Naive thymus-derived CD4-positive, alpha-beta T cell (primary cell): ENCODE results near the gene DTD2. TPM values are rescaled to one million over a fixed set of nuclear protein-coding genes. Genes with fewer than 3 reads are reported as not detected.
A peak's percentile ranks its signal among the peaks of the same experiment; 100 is the strongest.

Source experiments
- ATAC-seq: fragments of 150-1000 bp; cut with Tn5 transposase; 2 replicates; pipeline ENCODE4 v1.10.0; 2021; ENCODE audit warnings: mild to moderate bottlenecking, moderate library complexity
- CTCF ChIA-PET: fragments of 350-600 bp; sonication (Branson Sonifier 250); formaldehyde crosslinking; loops from one replicate; lab custom pipeline; 2021; ENCODE audit warnings: antibody characterized with exemption; lab: Charles Lee
- POLR2A ChIA-PET: fragments of 350-600 bp; sonication (Branson Sonifier 250); formaldehyde crosslinking; loops from one replicate; lab custom pipeline; 2021; ENCODE audit warnings: antibody characterized with exemption, inconsistent platforms; lab: Charles Lee
- DNase-seq, 9 donors: peaks; one replicate each; pipeline versions ENCODE4 v3.0.0 to v3.0.0-alpha.2; 2020 to 2022; ENCODE audit warnings: mixed read lengths in 1 of 9
- H3K27ac ChIP-seq: one replicate; pipeline ENCODE4 v1.7.0; 2013; ENCODE audit warnings: mild to moderate bottlenecking, low read depth, low read length, moderate library complexity
- H3K27me3 ChIP-seq, 2 donors: one replicate each; pipeline ENCODE4 v1.7.0; 2013; ENCODE audit warnings: low read length in 2 of 2, mild to moderate bottlenecking in 2 of 2, moderate library complexity in 2 of 2; ENCODE audit not compliant: control insufficient read depth in 2 of 2, insufficient read depth in 2 of 2
- H3K36me3 ChIP-seq, 3 experiments: 1 replicate in 2 of 3; 2 replicates in 1 of 3; pipeline ENCODE4 v1.7.0; 2013; ENCODE audit warnings: low read length in 3 of 3, mild to moderate bottlenecking in 3 of 3, moderate library complexity in 1 of 3; ENCODE audit not compliant: insufficient read depth in 3 of 3, control insufficient read depth in 2 of 3
- H3K4me1 ChIP-seq, 2 donors: one replicate each; pipeline ENCODE4 v1.7.0; 2013; ENCODE audit warnings: low read length in 2 of 2, mild to moderate bottlenecking in 2 of 2, moderate library complexity in 1 of 2; ENCODE audit not compliant: control insufficient read depth in 2 of 2, insufficient read depth in 2 of 2
- H3K4me3 ChIP-seq: 2 replicates; pipeline ENCODE4 v1.7.0; 2013; ENCODE audit warnings: mild to moderate bottlenecking, low read length
- H3K9me3 ChIP-seq, 3 experiments: 1 replicate in 2 of 3; 2 replicates in 1 of 3; pipeline ENCODE4 v1.7.0; 2013; ENCODE audit warnings: low read length in 3 of 3; ENCODE audit not compliant: control insufficient read depth in 2 of 3
- H3K27ac Mint-ChIP-seq, 9 donors: one replicate each; pipeline ENCODE4 v1.8.0; 2020 to 2022; ENCODE audit warnings: mixed read lengths in 9 of 9, mild to moderate bottlenecking in 8 of 9, moderate library complexity in 5 of 9, inconsistent platforms in 2 of 9
- H3K27me3 Mint-ChIP-seq, 5 donors: one replicate each; pipeline ENCODE4 v1.8.0; 2021 to 2022; ENCODE audit warnings: mixed read lengths in 5 of 5, mild to moderate bottlenecking in 1 of 5
- H3K36me3 Mint-ChIP-seq, 5 donors: one replicate each; pipeline ENCODE4 v1.8.0; 2020 to 2022; ENCODE audit warnings: mixed read lengths in 5 of 5, mild to moderate bottlenecking in 3 of 5, inconsistent platforms in 1 of 5
- H3K4me1 Mint-ChIP-seq, 7 donors: one replicate each; pipeline ENCODE4 v1.8.0; 2020 to 2022; ENCODE audit warnings: mixed read lengths in 7 of 7, mild to moderate bottlenecking in 3 of 7, inconsistent platforms in 1 of 7
- H3K4me3 Mint-ChIP-seq, 10 donors: one replicate each; pipeline ENCODE4 v1.8.0; 2020 to 2022; ENCODE audit warnings: mild to moderate bottlenecking in 10 of 10, mixed read lengths in 10 of 10, moderate library complexity in 6 of 10, inconsistent platforms in 2 of 10
- H3K9me3 Mint-ChIP-seq, 11 donors: one replicate each; pipeline ENCODE4 v1.8.0; 2020 to 2022; ENCODE audit warnings: mixed read lengths in 11 of 11, mild to moderate bottlenecking in 4 of 11, inconsistent platforms in 1 of 11, moderate library complexity in 1 of 11
- intact Hi-C, 2 donors: fragments of 100-400 bp; cut with micrococcal nuclease; formaldehyde crosslinking; loops; one replicate each; pipeline ENCODE4 v1.15.1; 2023
- polyA plus RNA-seq, 2 donors: library from polyadenylated mRNA; unstranded; fragments of 300-500 nt; fragmentation: Illumina TruSeq; gene quantifications; one replicate each; pipeline ENCODE4 v1.2.3, GENCODE V29; 2021
- total RNA-seq, 6 experiments: library from RNA in 5 of 6; stranded (reverse) in 5 of 6; gene quantifications; 1 replicate in 5 of 6; 2 replicates in 1 of 6; pipeline ENCODE4 v1.2.3 and lab custom pipeline; 2021 to 2026

DTD2 gene
- total and polyA plus RNA-seq, 7 experiments from 2014 or later, result 13.4 to 27.2 (median 18.7) TPM

DNA sequence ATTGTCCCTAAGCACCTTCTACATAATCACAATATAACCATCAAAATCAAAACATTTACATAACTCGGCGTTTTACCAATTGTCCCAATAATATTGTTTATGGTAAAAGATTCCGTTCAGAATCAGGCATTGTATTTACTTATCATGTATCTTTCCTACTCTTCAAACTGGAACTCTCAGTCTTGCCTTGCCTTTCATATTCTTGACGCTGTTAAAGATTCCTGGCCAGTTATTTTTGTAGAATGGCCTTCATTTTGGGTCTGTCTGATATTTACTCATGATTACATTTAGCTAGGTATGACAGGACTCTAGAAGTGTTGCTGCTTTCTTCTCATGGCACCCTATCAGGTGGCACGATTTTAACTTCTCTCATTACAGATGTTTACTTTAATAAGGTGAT is 36.1 kb downstream of the DTD2 start:
- peaks cover 0 to 6% (median 0%) of the 10 kb centered on the region in 3 experiments for H3K36me3 ChIP-seq
- H3K27ac ChIP-seq, result no peak overlapping the region
- ATAC-seq (no peak), DNase-seq (no peak)
- H3K9me3 Mint-ChIP-seq, result no peaks in the 10 kb centered on the region
- no peaks in the 10 kb centered on the region for H3K9me3 ChIP-seq
- peaks cover 20 to 35% (median 25%) of the 10 kb centered on the region in 7 donors for H3K4me1 Mint-ChIP-seq
- peaks cover 0 to 7% (median 0%) of the 10 kb centered on the region in 5 donors for H3K27me3 Mint-ChIP-seq
- peak overlapping the region; percentile 99 for H3K4me3 ChIP-seq
- intact Hi-C loops, result loop anchor here in 1 of 2 donors (10.0 kb wide), 2 partner anchors 796 to 866 kb away; partner anchors contain the start of genes G2E3 and SCFD1
- peaks cover 0 to 4% (median 0%) of the 10 kb centered on the region in 5 donors for H3K36me3 Mint-ChIP-seq
- ChIA-PET CTCF (no interaction called here), POLR2A (interaction anchor here (1.2 to 2.8 kb wide), 8 partner anchors 30 to 798 kb away, joined by 3 to 20 read pairs (median 4); partner anchors contain the start of genes DTD2, HECTD1 and RNU6-8)
- peaks cover 6 to 8% of the 10 kb centered on the region in 2 donors for H3K4me1 ChIP-seq
- H3K4me3 Mint-ChIP-seq, result peak overlapping the region; percentile 94 to 99 (median 98)
- no peaks in the 10 kb centered on the region for H3K27me3 ChIP-seq
- H3K27ac Mint-ChIP-seq, result peak overlapping the region; percentile 34 to 93 (median 87)

DNA sequence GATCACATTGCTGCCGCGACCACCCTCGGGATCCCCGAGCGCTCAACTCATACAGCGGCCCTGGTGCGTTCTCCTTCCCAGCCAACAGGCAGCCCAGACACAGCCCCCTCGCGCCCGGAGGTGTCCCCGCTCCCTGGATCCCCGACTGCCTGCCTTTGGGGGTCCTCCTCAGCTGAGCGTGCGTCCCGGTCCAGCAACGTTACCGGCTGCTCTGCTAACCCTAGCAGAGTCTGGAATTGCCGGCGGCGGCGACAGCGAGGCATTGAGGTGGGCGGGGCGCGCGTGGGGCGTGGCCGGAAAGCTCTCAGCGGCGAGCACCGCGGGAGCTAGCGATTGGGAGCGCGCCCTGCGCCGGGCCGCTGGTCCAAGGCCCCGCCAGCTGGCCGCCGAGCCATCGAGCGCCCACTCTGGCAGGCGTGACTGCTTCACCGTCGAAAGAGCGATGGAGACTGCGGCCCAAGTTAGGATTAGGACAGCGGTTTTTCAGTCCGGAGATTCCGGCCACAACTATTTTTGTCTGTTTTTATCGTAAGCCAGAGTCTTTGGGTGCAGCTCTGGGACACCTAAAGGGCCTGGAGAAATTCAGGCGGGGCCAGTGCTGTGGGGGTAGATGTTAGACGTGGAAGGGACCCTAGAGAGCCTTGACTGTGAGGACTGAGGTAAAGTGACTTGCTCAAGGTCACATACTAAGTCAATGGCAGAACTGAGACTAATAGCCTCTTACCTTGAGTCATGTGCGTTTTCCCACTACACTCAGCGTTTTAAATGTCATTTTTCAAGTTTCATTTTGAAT is 36.8 kb downstream of the DTD2 start, which contains the start of gene HEATR5A:
TSS of gene HEATR5A (minus strand) at position 232 of the 793 bp plus-strand sequence. CDS start 17,575 bp downstream, outside the sequence.
- Histone ChIP-seq H3K27me3 (no peaks in the 10 kb centered on the region), H3K9me3 (no peaks in the 10 kb centered on the region), H3K36me3 (peaks cover 0 to 6% (median 0%) of the 10 kb centered on the region in 3 experiments), H3K4me1 (peaks cover 6 to 8% of the 10 kb centered on the region in 2 donors), H3K4me3 (peak within 1 kb of the TSS; percentile 99), H3K27ac (peak within 1 kb of the TSS; percentile 83)
- Mint-ChIP-seq H3K36me3 (peaks cover 0 to 4% (median 0%) of the 10 kb centered on the region in 5 donors), H3K4me1 (peaks cover 20 to 35% (median 25%) of the 10 kb centered on the region in 7 donors), H3K4me3 (peak within 1 kb of the TSS; percentile 94 to 99 (median 98)), H3K27ac (peak within 1 kb of the TSS; percentile 82 to 97 (median 92)), H3K27me3 (peaks cover 0 to 7% (median 0%) of the 10 kb centered on the region in 5 donors), H3K9me3 (no peaks in the 10 kb centered on the region)
- ChIA-PET CTCF (interaction anchor here (0.9 to 1.4 kb wide), 3 partner anchors 19 to 37 kb away, joined by 3 to 5 read pairs (median 4); partner anchors contain the start of gene DTD2), POLR2A (interaction anchor here (0.8 to 2.8 kb wide), 11 partner anchors 12 to 797 kb away, joined by 3 to 20 read pairs (median 4); partner anchors contain the start of genes ARHGAP5, DTD2, HECTD1 and RNU6-8)
- ATAC-seq, result peak; percentile 99
- intact Hi-C loops, result loop anchor here (1.0 to 10.0 kb wide), 12 partner anchors 37 to 866 kb away; partner anchors contain the start of genes DTD2 (in 2 of the 2), G2E3 (in 2 of the 2), NUBPL (in 2 of the 2) and SCFD1 (in 2 of the 2)
- peak; percentile 84 to 93 (median 90) for DNase-seq

DNA sequence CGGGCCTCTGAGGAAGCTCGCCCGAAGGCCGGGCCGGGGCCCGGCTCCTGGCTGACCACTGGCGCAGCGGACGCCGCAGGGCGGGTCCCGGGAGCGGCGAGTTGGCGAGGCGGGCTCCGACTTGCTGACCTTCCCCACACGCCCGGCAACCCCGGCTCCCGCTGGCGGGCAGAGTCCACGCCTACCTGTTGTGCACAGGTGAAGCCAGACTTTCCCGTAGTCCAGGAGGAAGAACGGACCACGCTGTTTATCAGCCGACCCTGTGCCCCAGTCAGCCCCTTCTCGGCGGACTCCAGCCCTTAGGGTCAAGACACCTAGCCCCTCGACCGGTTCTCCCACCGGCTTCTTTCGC is 37.4 kb downstream of the DTD2 start:
- peak overlapping the region; percentile 94 to 99 (median 98) for H3K4me3 Mint-ChIP-seq
- intact Hi-C loops, result loop anchor here (1.0 to 10.0 kb wide), 13 partner anchors 37 to 865 kb away; partner anchors contain the start of genes DTD2 (in 2 of the 2), G2E3 (in 2 of the 2), NUBPL (in 2 of the 2) and SCFD1 (in 2 of the 2)
- peak in 4 of 9 donors; percentile 3 to 44 (median 12) for DNase-seq

DNA sequence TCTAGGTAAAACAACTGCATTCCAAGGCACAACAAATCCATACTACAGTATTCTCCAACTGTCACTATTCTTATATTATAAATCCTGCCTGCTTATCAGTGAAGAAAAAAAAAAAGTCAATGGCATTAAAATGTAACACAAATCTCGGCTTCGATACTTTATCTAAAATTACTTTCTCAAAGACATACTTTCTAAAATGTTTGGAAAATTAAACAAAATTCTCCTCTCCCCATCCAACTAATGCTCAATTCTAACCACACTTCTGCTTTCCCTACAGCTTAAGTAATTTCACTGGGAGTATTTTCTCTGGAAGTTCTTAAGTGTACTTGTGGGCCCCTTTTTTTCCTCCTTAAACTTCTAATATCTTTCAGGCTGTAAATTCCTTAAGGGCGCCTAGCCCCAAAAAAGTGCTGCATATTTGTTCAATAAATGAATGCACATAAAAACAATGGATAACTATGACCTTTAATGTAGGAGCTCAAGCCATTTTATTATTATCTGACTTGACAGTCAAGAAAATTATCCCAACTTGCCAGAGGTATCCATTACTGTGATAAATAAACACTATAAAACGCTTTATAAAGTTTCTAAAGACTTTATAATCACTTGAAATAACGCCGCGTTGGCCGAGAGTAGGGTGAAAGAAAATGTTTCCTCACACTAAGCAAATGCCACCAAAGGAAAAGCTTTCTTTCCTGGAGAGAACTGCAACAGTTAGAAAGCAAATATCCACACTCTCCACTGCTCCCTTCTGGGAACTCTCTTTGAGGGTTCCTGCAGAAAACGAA is 37.9 kb downstream of the DTD2 start:
- peak overlapping the region; percentile 94 to 99 (median 98) for H3K4me3 Mint-ChIP-seq
- peak overlapping the region; percentile 99 for H3K4me3 ChIP-seq
- H3K36me3 ChIP-seq, result peaks cover 0 to 6% (median 0%) of the 10 kb centered on the region in 3 experiments
- POLR2A ChIA-PET, result interaction anchor here (0.7 to 2.8 kb wide), 4 partner anchors 210 to 783 kb away, joined by 4 to 20 read pairs (median 8); partner anchors contain the start of genes ARHGAP5, HECTD1 and RNU6-8
- ATAC-seq, result no peak
- peaks cover 0 to 4% (median 0%) of the 10 kb centered on the region in 5 donors for H3K36me3 Mint-ChIP-seq
- peak in 2 of 9 donors; percentile 1 to 3 for DNase-seq
- intact Hi-C loops, result loop anchor here in 1 of 2 donors (5.0 kb wide), 1 partner anchor 42 kb away; no protein-coding TSS in a partner anchor
- H3K27me3 ChIP-seq, result no peaks in the 10 kb centered on the region
- H3K4me1 Mint-ChIP-seq, result peaks cover 24 to 37% (median 31%) of the 10 kb centered on the region in 7 donors
- peaks cover 0 to 7% (median 0%) of the 10 kb centered on the region in 5 donors for H3K27me3 Mint-ChIP-seq
- no peaks in the 10 kb centered on the region for H3K9me3 ChIP-seq
- CTCF ChIA-PET, result interaction anchor here (0.6 to 1.4 kb wide), 3 partner anchors 35 to 439 kb away, joined by 3 to 5 read pairs (median 4); partner anchors contain the start of gene DTD2
- peak overlapping the region; percentile 83 for H3K27ac ChIP-seq
- H3K4me1 ChIP-seq, result peaks cover 6 to 8% of the 10 kb centered on the region in 2 donors
- H3K9me3 Mint-ChIP-seq, result no peaks in the 10 kb centered on the region
- H3K27ac Mint-ChIP-seq, result peak overlapping the region in 4 of 9 donors; percentile 13 to 93 (median 57)

More for the DNA sequence above, 37.4 kb downstream of the DTD2 start:
- Histone ChIP-seq H3K4me3 (peak overlapping the region; percentile 99), H3K27me3 (no peaks in the 10 kb centered on the region), H3K27ac (peak overlapping the region; percentile 83), H3K9me3 (no peaks in the 10 kb centered on the region), H3K4me1 (peaks cover 6 to 8% of the 10 kb centered on the region in 2 donors), H3K36me3 (peaks cover 0 to 6% (median 0%) of the 10 kb centered on the region in 3 experiments)
- peaks cover 24 to 37% (median 29%) of the 10 kb centered on the region in 7 donors for H3K4me1 Mint-ChIP-seq
- peak overlapping the region; percentile 82 to 97 (median 92) for H3K27ac Mint-ChIP-seq
- H3K9me3 Mint-ChIP-seq, result no peaks in the 10 kb centered on the region
- H3K27me3 Mint-ChIP-seq, result peaks cover 0 to 7% (median 0%) of the 10 kb centered on the region in 5 donors
- ChIA-PET POLR2A (interaction anchor here (0.8 to 2.8 kb wide), 10 partner anchors 11 to 783 kb away, joined by 3 to 20 read pairs (median 4); partner anchors contain the start of genes ARHGAP5, DTD2, HECTD1 and RNU6-8), CTCF (interaction anchor here (0.6 to 1.4 kb wide), 5 partner anchors 18 to 440 kb away, joined by 3 to 5 read pairs (median 4); partner anchors contain the start of gene DTD2)
- H3K36me3 Mint-ChIP-seq, result peaks cover 0 to 4% (median 0%) of the 10 kb centered on the region in 5 donors
- ATAC-seq, result peak; percentile 13

DNA sequence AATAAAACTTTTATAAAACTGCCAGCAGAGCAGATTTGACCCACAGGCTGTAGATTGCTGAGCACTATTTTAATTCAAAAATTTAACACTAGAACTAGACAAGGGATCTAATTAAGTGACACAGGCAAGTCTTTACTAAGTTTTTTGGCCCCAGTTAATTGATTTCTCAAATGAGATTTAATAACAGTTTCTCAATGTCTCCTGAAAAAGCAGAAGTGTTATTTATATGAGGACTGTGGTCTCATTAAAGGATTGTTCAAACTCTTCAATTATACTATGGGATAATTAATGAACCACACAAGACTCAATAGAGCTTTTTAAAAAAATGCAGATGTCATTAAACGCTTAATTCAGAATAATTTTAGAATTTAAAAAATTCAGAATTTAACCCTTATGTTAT is 38.9 kb downstream of the DTD2 start:
- intact Hi-C loops, result loop anchor here in 1 of 2 donors (5.0 kb wide), 1 partner anchor 41 kb away; no protein-coding TSS in a partner anchor

More for the DNA sequence above, 38.9 kb downstream of the DTD2 start:
- no peak overlapping the region for H3K27ac ChIP-seq
- ATAC-seq (no peak), DNase-seq (no peak)
- H3K4me1 ChIP-seq, result peaks cover 6 to 8% of the 10 kb centered on the region in 2 donors
- H3K9me3 ChIP-seq, result no peaks in the 10 kb centered on the region
- H3K27me3 Mint-ChIP-seq, result peaks cover 0 to 7% (median 0%) of the 10 kb centered on the region in 5 donors
- ChIA-PET POLR2A (no interaction called here), CTCF (interaction anchor here (0.7 kb wide), 1 partner anchor 9 kb away, joined by 3 read pairs; no protein-coding TSS in a partner anchor)
- H3K4me1 Mint-ChIP-seq, result peaks cover 29 to 43% (median 35%) of the 10 kb centered on the region in 7 donors
- no peak overlapping the region for H3K4me3 ChIP-seq
- H3K4me3 Mint-ChIP-seq, result peak overlapping the region in 3 of 10 donors; percentile 16 to 29 (median 29)
- no peaks in the 10 kb centered on the region for H3K9me3 Mint-ChIP-seq
- no peaks in the 10 kb centered on the region for H3K27me3 ChIP-seq
- H3K36me3 ChIP-seq, result peaks cover 0 to 6% (median 0%) of the 10 kb centered on the region in 3 experiments
- no peaks in the 10 kb centered on the region for H3K36me3 Mint-ChIP-seq
- H3K27ac Mint-ChIP-seq, result no peak overlapping the region
